Measurements from ENCODE around the gene SF3B6. TPM values are rescaled to one million over a fixed set of nuclear protein-coding genes. Genes with fewer than 3 reads are reported as not detected.
A peak's percentile ranks its signal among the peaks of the same experiment; 100 is the strongest.

Gene SF3B6, protein sequence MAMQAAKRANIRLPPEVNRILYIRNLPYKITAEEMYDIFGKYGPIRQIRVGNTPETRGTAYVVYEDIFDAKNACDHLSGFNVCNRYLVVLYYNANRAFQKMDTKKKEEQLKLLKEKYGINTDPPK
- total RNA-seq: 59.7 TPM
- long read RNA-seq, transcript SF3B6-201 (4 exons, 770 nt): major isoform, 26 of 30 reads
- long read RNA-seq, partial matches to known transcripts: 3 of 30 reads
- long read RNA-seq, other reads (novel, unspliced or antisense): 1 of 30 reads

- peak; percentile 7 for TF ChIP-seq CTCF (IDR thresholded peaks at IDR 0.05; ENCODE audit: borderline replicate concordance)
- peaks cover 33% of the 10 kb centered on the region for H3K4me1 ChIP-seq
- peak; percentile 97 for DNase-seq
- peak within 1 kb of the TSS; percentile 91 for H3K4me3 ChIP-seq
- peak within 1 kb of the TSS; percentile 93 for H3K27ac ChIP-seq (replicated peaks)
- intact Hi-C loops (cut with micrococcal nuclease): no loop called here
- H3K9me3 ChIP-seq (replicated peaks): no peaks in the 10 kb centered on the region
- H3K27me3 ChIP-seq (ENCODE audit: low read depth): no peaks in the 10 kb centered on the region
- H3K36me3 ChIP-seq: peaks cover 41% of the 10 kb centered on the region
Measured at GRCh38 chr2:24075915-24076848, at the start of gene SF3B6. Gene SF3B6, minus strand, starts transcription at chr2:24076326. Its CDS starts 97 bp downstream, at chr2:24076229.

- Histone ChIP-seq H3K27me3 (ENCODE audit: low read depth) (no peaks in the 10 kb centered on the region), H3K9me3 (replicated peaks) (no peaks in the 10 kb centered on the region), H3K4me1 (peaks cover 30% of the 10 kb centered on the region), H3K36me3 (no peaks in the 10 kb centered on the region), H3K27ac (replicated peaks) (peak overlapping the region; percentile 99), H3K4me3 (peak overlapping the region; percentile 87)
- intact Hi-C loops (cut with micrococcal nuclease): no loop called here
- no peak for TF ChIP-seq CTCF (IDR thresholded peaks at IDR 0.05; ENCODE audit: borderline replicate concordance)
- no peak for DNase-seq
Measured at GRCh38 chr2:24123922-24124580, 47.9 kb upstream of the SF3B6 start.

DNA sequence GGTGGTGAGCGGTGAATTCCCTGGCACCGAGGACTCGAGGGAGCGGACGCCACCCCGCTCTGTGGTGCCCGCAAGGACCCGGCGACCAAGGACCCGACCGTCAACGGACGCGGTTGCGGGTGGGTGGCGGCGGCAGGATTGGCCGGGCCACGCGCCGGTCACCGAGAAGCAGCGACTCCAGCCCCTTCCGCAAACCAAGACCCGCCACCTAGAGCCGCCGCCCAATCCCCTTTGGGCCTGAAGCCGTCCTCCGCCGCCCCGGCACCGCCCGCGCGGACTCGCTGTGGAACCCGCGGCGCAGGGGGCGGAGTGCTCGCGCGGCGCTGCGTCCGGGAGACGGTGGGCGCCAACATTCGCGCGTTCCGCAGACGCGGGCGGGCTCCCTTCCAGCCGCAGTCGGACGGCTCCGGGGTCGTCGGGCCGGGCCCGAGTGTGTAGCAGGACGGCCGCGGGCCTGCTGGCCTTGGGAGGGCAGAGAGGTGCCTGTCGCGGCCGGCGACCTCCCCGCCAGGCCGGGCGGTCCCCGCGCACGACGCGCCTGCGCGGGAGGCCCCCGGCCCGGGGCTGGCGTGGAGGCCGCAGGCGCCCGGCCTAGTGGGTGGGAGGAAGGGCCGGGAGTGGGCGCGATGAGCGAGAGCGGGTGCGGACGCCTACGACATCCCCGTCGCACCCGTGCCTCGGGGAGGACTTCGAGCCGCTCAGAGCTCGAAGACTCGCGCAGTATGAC lies 47.2 kb upstream of the SF3B6 start, which contains the start of the genes FAM228B and PFN4:
TSS of gene FAM228B (plus strand) at position 275 of the 727 bp plus-strand sequence. CDS start 893 bp downstream, outside the sequence.
TSS of gene PFN4 (minus strand) at position 140 of the 727 bp plus-strand sequence. CDS start 799 bp downstream, outside the sequence.
- H3K36me3 ChIP-seq: no peaks in the 10 kb centered on the region
- H3K4me1 ChIP-seq: peaks cover 30% of the 10 kb centered on the region
- H3K9me3 ChIP-seq (replicated peaks): no peaks in the 10 kb centered on the region
- peak within 1 kb of the TSS; percentile 99 for H3K27ac ChIP-seq (replicated peaks)
- DNase-seq: peak; percentile 92
- H3K27me3 ChIP-seq (ENCODE audit: low read depth): no peaks in the 10 kb centered on the region
- H3K4me3 ChIP-seq: peak within 1 kb of the TSS; percentile 87
- intact Hi-C loops (cut with micrococcal nuclease): no loop called here
- TF ChIP-seq CTCF (IDR thresholded peaks at IDR 0.05; ENCODE audit: borderline replicate concordance): no peak

- Histone ChIP-seq H3K4me3 (peak overlapping the region; percentile 87), H3K4me1 (peaks cover 30% of the 10 kb centered on the region), H3K9me3 (replicated peaks) (no peaks in the 10 kb centered on the region), H3K36me3 (no peaks in the 10 kb centered on the region), H3K27me3 (ENCODE audit: low read depth) (no peaks in the 10 kb centered on the region), H3K27ac (replicated peaks) (peak overlapping the region; percentile 99)
- no peak for DNase-seq
- intact Hi-C loops (cut with micrococcal nuclease): no loop called here
- TF ChIP-seq CTCF (IDR thresholded peaks at IDR 0.05; ENCODE audit: borderline replicate concordance): no peak
Measured at GRCh38 chr2:24122366-24123194, 46.5 kb upstream of the SF3B6 start.

Measured in left ventricle myocardium inferior (tissue), 1 donor.